ENCODE data around the gene APOBEC3F. TPM values are rescaled to one million over a fixed set of nuclear protein-coding genes. Genes with fewer than 3 reads are reported as not detected.
"Not testable (repeated sequence)": the region's sequence is repeated elsewhere in the genome, so short reads cannot be mapped to it uniquely, and the experiment has no call there.

APOBEC3F gene
- total RNA-seq, 3 donors from 2014 or later (not counting 1 experiment from before 2014, with no cell fraction given) = 30.1 to 54.4 (median 41.0) TPM

DNA sequence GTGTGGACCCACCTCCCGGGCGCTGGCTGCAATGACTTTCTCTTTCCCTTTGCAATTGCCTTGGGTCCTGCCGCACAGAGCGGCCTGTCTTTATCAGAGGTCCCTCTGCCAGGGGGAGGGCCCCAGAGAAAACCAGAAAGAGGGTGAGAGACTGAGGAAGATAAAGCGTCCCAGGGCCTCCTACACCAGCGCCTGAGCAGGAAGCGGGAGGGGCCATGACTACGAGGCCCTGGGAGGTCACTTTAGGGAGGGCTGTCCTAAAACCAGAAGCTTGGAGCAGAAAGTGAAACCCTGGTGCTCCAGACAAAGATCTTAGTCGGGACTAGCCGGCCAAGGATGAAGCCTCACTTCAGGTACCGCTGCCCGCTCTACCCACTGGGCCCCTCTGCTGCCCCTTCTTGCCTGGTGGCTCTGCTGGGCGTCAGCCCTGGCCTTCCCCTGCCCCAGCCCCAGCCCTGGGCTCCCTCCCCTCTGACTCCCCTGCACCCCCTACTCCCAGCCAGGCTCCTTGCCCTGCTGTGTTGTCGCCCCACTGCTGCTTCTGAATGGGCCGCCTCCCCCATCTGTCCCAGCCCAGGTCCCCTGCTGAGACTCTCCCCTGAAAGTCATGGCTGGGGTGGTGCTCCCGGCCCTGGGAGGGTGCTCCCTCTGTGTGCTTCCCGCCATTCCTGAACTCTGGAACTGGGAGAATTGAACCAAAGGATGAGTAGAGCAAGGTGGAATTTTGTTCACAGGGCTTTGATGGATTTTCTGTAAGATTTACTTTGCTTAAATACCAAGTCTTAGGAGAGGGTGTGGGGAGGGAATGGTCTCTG, 36.6 kb downstream of the APOBEC3F start, which contains the start of gene APOBEC3G:
TSS of gene APOBEC3G (plus strand) at position 250 of the 815 bp plus-strand sequence. CDS start at position 337, 87 bp downstream.
- intact Hi-C loops (cut with micrococcal nuclease) = loop anchor here (1.0 kb wide), 1 partner anchor 38 kb away; no protein-coding TSS in a partner anchor
- not testable (repeated sequence) for H3K9me3 ChIP-seq (ENCODE audit: control insufficient read depth, insufficient read depth, low read length); H3K27me3 Mint-ChIP-seq (ENCODE audit: low read depth in 2 of 2); H3K36me3 Mint-ChIP-seq; H3K9me3 Mint-ChIP-seq; H3K27me3 ChIP-seq (ENCODE audit: control insufficient read depth, insufficient read depth, low read length)
- peak within 1 kb of the TSS; percentile 87 for H3K27ac ChIP-seq (ENCODE audit: low read length)
- WGBS (ENCODE audit: insufficient coverage) = 3% methylated on average over 13 of the region's 17 CpGs
- peak within 1 kb of the TSS; percentile 69 for H3K4me3 ChIP-seq (ENCODE audit: low read length)
- Mint-ChIP-seq H3K4me3 (peak within 1 kb of the TSS; percentile 99), H3K27ac (peak within 1 kb of the TSS; percentile 98 to 99), H3K4me1 (peaks cover 58 to 73% of the 10 kb centered on the region in 2 donors)
- DNase-seq = peak; percentile 61 to 81
- peaks cover 60% of the 10 kb centered on the region for H3K4me1 ChIP-seq (ENCODE audit: control insufficient read depth, insufficient read depth, low read length)
- peak; percentile 77 to 91 (median 81) for ATAC-seq
- peaks cover 24% of the 10 kb centered on the region for H3K36me3 ChIP-seq (ENCODE audit: control insufficient read depth, insufficient read depth, low read length)

DNA sequence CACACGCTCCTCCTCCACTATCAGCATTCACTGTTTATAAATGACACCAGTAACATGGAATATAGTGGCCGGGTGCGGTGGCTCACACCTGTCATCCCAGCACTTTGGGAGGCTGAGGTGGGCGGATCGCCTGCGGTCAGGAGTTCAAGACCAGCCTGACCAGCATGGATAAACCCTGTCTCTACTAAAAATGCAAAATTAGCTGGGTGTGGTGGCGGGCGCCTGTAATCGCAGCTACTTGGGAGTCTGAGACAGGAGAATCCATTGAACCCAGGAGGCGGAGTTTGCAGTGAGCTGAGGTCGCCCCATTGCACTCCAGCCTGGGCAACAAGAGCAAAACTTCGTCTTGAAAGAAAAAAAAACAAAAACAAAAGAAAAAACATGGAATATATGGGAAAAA, 37.2 kb downstream of the APOBEC3F start:
- H3K4me1 ChIP-seq (ENCODE audit: control insufficient read depth, insufficient read depth, low read length) = peaks cover 63% of the 10 kb centered on the region
- 66% methylated on average over 11 of the region's 12 CpGs for WGBS (ENCODE audit: insufficient coverage)
- H3K27me3 Mint-ChIP-seq (ENCODE audit: low read depth in 2 of 2); DNase-seq; H3K36me3 Mint-ChIP-seq; ATAC-seq; H3K9me3 Mint-ChIP-seq; H3K9me3 ChIP-seq (ENCODE audit: control insufficient read depth, insufficient read depth, low read length); H3K27me3 ChIP-seq (ENCODE audit: control insufficient read depth, insufficient read depth, low read length): not testable (repeated sequence)
- intact Hi-C loops (cut with micrococcal nuclease) = loop anchor here (1.0 kb wide), 1 partner anchor 37 kb away; no protein-coding TSS in a partner anchor
- H3K4me3 ChIP-seq (ENCODE audit: low read length) = peak overlapping the region; percentile 69
- H3K27ac Mint-ChIP-seq = peak overlapping the region; percentile 98 to 99
- H3K27ac ChIP-seq (ENCODE audit: low read length) = peak overlapping the region; percentile 87
- H3K4me1 Mint-ChIP-seq = peaks cover 62 to 74% of the 10 kb centered on the region in 2 donors
- H3K4me3 Mint-ChIP-seq = peak overlapping the region; percentile 99
- peaks cover 31% of the 10 kb centered on the region for H3K36me3 ChIP-seq (ENCODE audit: control insufficient read depth, insufficient read depth, low read length)

DNA sequence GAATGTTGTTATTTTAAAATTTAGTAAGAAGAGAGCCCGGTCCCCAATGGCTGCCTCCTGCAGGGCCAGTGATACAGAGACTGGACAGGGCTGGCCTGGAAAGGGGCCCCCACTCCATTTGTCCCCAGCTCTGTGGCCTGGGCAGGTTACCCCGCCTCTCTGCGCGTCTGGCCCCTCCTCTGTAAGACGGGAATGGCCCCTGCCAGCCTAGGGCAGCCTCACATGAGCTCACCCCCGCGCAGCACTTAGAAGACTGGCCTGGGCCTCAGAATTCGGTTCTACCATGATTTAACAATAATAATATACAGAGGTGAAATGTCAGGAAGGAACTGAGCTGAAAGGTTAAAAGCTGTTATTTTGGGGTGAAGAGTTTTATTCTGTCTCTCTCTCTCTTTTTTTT, 37.7 kb downstream of the APOBEC3F start:
- WGBS (ENCODE audit: insufficient coverage) = 39% methylated on average over 6 of the region's 8 CpGs
- peaks cover 66 to 79% of the 10 kb centered on the region in 2 donors for H3K4me1 Mint-ChIP-seq
- TF ChIP-seq, protein P1, sequence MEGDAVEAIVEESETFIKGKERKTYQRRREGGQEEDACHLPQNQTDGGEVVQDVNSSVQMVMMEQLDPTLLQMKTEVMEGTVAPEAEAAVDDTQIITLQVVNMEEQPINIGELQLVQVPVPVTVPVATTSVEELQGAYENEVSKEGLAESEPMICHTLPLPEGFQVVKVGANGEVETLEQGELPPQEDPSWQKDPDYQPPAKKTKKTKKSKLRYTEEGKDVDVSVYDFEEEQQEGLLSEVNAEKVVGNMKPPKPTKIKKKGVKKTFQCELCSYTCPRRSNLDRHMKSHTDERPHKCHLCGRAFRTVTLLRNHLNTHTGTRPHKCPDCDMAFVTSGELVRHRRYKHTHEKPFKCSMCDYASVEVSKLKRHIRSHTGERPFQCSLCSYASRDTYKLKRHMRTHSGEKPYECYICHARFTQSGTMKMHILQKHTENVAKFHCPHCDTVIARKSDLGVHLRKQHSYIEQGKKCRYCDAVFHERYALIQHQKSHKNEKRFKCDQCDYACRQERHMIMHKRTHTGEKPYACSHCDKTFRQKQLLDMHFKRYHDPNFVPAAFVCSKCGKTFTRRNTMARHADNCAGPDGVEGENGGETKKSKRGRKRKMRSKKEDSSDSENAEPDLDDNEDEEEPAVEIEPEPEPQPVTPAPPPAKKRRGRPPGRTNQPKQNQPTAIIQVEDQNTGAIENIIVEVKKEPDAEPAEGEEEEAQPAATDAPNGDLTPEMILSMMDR (IDR thresholded peaks at IDR 0.05) = no peak
- Histone ChIP-seq H3K9me3 (ENCODE audit: control insufficient read depth, insufficient read depth, low read length) (no peaks in the 10 kb centered on the region), H3K4me3 (ENCODE audit: low read length) (peak overlapping the region; percentile 69), H3K27me3 (ENCODE audit: control insufficient read depth, insufficient read depth, low read length) (no peaks in the 10 kb centered on the region), H3K36me3 (ENCODE audit: control insufficient read depth, insufficient read depth, low read length) (peaks cover 35% of the 10 kb centered on the region), H3K4me1 (ENCODE audit: control insufficient read depth, insufficient read depth, low read length) (peaks cover 67% of the 10 kb centered on the region), H3K27ac (ENCODE audit: low read length) (peak overlapping the region; percentile 87)
- peak overlapping the region; percentile 99 for H3K4me3 Mint-ChIP-seq
- H3K27me3 Mint-ChIP-seq (ENCODE audit: low read depth in 2 of 2) = no peaks in the 10 kb centered on the region
- intact Hi-C loops (cut with micrococcal nuclease) = no loop called here
- peak in 1 of 2 donors; percentile 57 for DNase-seq
- H3K9me3 Mint-ChIP-seq = no peaks in the 10 kb centered on the region
- peak in 2 of 3 donors; percentile 6 to 22 for ATAC-seq
- H3K27ac Mint-ChIP-seq = peak overlapping the region; percentile 98 to 99
- no peaks in the 10 kb centered on the region for H3K36me3 Mint-ChIP-seq

DNA sequence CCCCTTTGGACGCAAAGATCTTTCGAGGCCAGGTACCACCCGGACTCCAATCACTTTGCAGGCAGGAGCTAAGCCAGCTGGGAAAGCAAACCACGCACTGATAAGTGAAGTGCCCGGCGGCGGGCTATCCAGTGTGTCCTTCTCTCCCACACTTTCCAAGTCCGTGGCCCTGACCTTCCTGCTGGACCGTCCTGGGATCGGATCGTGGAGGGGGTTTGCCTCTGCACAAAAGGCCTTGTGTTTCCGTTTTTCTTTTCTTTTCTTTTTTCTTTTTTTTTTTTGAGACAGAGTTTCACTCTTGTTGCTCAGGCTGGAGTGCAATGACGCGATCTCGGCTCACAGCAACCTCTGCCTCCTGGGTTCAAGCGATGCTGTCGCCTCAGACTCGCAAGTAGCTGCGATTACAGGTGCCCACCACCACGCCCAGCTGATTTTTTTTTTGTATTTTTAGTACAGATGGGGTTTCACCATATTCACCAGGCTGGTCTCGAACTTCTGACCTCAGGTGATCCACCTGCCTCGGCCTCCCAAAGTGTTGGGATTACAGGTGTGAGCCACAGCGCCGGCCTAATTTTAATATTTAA, 38.5 kb downstream of the APOBEC3F start:
- Histone ChIP-seq H3K4me1 (ENCODE audit: control insufficient read depth, insufficient read depth, low read length) (peaks cover 75% of the 10 kb centered on the region), H3K36me3 (ENCODE audit: control insufficient read depth, insufficient read depth, low read length) (peaks cover 42% of the 10 kb centered on the region), H3K27ac (ENCODE audit: low read length) (peak overlapping the region; percentile 87), H3K4me3 (ENCODE audit: low read length) (peak overlapping the region; percentile 69)
- H3K36me3 Mint-ChIP-seq; intact Hi-C loops (cut with micrococcal nuclease); H3K9me3 Mint-ChIP-seq; H3K9me3 ChIP-seq (ENCODE audit: control insufficient read depth, insufficient read depth, low read length); H3K27me3 ChIP-seq (ENCODE audit: control insufficient read depth, insufficient read depth, low read length); H3K27me3 Mint-ChIP-seq (ENCODE audit: low read depth in 2 of 2); ATAC-seq: not testable (repeated sequence)
- Mint-ChIP-seq H3K4me3 (peak overlapping the region; percentile 99), H3K27ac (peak overlapping the region; percentile 98 to 99), H3K4me1 (peaks cover 74 to 87% of the 10 kb centered on the region in 2 donors)
- WGBS (ENCODE audit: insufficient coverage) = 64% methylated on average over 14 of the region's 24 CpGs
- peak in 1 of 2 donors; percentile 43 for DNase-seq
